Hepatocyte (in vitro differentiated cells): ENCODE measurements around the gene RABGAP1L.

Experiments
- EZH2 ChIP-seq: fragments of 200-600 bp; sonication (generic); IDR thresholded peaks from 2 replicates; pipeline ENCODE4 v1.6.1; 2016; ENCODE audit warnings: antibody characterized with exemption, mild to moderate bottlenecking, borderline replicate concordance
- TF ChIP-seq, protein P1 (sequence below): fragments of 200-600 bp; sonication (generic); IDR thresholded peaks from 2 replicates; pipeline ENCODE4 v1.5.1; 2016; ENCODE audit warnings: antibody characterized with exemption, mild to moderate bottlenecking; ENCODE audit not compliant: poor library complexity

DNA sequence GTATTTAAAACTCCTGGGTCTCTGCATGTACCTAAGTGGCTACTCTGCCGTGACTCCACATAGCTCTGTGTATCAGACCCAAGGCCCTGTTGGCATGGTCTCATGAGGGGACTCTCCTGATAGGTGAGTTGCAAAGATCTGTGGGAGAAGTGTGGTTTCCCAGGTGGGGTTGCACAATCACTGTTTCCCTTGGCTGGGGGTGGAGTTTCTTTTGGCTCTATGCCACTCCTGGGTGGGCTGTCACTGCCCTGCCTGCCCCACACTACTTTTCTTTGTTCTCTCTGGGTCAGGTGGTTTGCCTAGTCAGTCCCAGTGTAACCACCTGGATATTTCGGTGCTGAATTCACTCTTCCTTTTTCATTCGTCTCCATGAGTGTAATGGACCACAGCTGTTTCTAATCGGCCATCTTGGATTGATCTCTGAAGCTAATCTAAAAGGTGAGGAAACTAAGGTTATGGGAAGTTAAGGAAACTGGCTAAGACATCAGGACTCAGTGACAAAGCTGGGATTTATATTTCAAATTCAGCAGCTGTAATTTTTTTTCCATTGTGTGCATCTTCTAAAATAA is 743.3 kb downstream of the RABGAP1L start:
- TF ChIP-seq, protein P1, sequence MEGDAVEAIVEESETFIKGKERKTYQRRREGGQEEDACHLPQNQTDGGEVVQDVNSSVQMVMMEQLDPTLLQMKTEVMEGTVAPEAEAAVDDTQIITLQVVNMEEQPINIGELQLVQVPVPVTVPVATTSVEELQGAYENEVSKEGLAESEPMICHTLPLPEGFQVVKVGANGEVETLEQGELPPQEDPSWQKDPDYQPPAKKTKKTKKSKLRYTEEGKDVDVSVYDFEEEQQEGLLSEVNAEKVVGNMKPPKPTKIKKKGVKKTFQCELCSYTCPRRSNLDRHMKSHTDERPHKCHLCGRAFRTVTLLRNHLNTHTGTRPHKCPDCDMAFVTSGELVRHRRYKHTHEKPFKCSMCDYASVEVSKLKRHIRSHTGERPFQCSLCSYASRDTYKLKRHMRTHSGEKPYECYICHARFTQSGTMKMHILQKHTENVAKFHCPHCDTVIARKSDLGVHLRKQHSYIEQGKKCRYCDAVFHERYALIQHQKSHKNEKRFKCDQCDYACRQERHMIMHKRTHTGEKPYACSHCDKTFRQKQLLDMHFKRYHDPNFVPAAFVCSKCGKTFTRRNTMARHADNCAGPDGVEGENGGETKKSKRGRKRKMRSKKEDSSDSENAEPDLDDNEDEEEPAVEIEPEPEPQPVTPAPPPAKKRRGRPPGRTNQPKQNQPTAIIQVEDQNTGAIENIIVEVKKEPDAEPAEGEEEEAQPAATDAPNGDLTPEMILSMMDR = no peak
- TF ChIP-seq EZH2 = no peak
